Measurements from ENCODE around the gene MET. TPM values are rescaled to one million over a fixed set of nuclear protein-coding genes. Genes with fewer than 3 reads are reported as not detected.
"Not testable (repeated sequence)": the region's sequence is repeated elsewhere in the genome, so short reads cannot be mapped to it uniquely, and the experiment has no call there.

Gene MET
- 0.68 and 0.98 TPM in 2 replicates for total RNA-seq

- intact Hi-C loops (cut with micrococcal nuclease) = loop anchor here (5.0 kb wide), 1 partner anchor 135 kb away; no protein-coding TSS in a partner anchor
Measured at GRCh38 chr7:116671681-116672595, at the start of gene MET. TSS of gene MET (plus strand) at chr7:116672196. CDS start at chr7:116699085, 26,889 bp downstream.

DNA sequence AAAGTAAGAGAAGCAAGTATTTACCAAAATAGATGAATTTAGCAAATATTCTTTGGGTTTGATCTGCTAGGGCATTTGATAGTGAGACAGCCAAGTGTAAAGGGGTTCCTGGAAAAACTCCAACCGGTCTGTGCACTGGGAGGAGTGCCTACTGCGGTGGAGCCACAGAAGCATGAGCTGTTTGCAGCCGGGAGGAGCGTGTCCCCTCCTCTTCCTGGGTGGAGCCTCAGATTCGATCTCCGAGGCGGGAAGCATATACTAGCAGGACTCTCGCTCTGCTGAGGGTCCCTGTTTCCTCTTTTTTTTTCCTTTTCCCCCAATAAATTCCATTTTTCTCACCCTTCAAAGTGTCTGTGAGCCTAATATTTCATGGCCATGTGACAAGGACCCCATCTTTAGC is 45.1 kb upstream of the MET start:
- intact Hi-C loops (cut with micrococcal nuclease) = no loop called here

DNA sequence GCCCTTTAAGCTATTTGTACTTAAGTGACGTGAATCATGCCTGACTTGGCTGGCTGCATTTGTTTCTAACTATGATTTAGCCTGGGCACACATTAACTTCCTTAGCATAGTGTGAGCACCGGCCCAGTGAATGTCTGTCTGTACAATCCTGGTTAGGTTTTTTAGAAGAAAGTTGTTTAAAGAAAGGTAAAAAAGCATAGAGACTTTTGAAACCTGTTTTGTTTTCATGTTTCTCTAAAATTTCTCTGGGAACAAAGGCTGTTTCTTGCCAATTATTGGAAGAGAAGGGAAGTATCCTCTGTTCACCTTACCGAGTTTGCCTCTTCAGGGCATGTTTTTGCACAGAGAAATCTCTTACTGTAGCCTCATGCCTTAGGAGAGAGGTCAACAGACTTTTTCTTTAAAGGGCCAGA is 42.9 kb upstream of the MET start:
- intact Hi-C loops (cut with micrococcal nuclease) = no loop called here

DNA sequence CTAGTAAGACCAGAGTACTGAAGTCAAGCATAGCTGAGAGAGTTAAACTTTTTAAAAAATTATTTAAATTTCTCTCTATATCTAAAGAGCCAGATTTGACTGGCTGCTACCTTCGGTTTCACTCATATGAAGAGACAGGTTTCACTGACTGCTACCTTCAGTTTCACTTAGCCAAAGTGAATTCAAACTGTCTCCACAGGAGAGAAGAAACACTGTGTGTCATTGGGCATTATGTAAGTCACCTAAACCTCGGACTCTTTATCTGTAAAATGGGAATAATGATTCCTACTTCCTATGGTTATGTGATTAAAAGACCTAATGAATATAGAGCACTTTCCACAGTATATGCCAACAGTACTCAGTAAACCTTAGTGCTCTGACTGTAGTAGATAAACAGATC is 41.6 kb upstream of the MET start:
- intact Hi-C loops (cut with micrococcal nuclease) = no loop called here

DNA sequence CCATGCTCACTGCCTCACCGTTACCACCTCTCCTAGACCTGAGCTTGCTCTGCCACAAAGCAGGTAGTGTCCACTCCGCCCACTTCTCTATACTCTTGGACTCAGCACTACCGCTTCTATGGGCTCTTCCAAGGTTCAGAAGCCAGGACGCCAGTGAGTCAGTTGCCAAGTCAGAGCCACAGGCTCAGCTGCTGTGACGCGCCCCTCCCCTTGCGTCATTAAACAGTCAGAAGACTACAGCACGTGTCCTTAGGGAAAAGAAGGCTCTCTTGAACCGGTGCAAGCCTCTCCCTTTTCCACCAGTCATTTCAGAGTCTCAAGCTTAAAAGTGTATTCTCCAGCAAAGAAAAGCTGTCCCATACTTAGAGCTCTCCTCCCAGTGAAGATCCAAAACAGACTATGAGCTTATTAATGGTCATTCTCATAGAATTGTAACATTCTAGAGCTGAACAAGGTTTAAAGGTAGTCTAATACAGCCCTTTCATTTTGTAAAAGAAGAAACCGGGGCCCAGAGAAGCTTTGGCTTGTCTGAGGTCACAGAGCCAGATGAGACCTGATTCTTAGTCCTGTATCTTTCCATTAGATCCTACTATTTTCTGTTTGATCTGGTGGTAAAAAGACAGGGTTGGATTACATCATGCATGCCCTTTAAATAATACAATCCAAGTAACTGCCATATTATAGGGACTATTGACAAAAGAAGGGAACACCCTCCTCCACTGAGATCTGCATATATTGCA is 40.9 kb upstream of the MET start:
- intact Hi-C loops (cut with micrococcal nuclease) = no loop called here

- intact Hi-C loops (cut with micrococcal nuclease) = no loop called here
Measured at GRCh38 chr7:116631676-116632075, 40.3 kb upstream of the MET start.

GRCh38 chr7:116632384-116632783 is 39.6 kb upstream of the MET start:
- intact Hi-C loops (cut with micrococcal nuclease) = no loop called here

- intact Hi-C loops (cut with micrococcal nuclease) = no loop called here
Measured at GRCh38 chr7:116633131-116633988, 38.6 kb upstream of the MET start.

GRCh38 chr7:116636997-116637396 is 35.0 kb upstream of the MET start:
- intact Hi-C loops (cut with micrococcal nuclease) = no loop called here

DNA sequence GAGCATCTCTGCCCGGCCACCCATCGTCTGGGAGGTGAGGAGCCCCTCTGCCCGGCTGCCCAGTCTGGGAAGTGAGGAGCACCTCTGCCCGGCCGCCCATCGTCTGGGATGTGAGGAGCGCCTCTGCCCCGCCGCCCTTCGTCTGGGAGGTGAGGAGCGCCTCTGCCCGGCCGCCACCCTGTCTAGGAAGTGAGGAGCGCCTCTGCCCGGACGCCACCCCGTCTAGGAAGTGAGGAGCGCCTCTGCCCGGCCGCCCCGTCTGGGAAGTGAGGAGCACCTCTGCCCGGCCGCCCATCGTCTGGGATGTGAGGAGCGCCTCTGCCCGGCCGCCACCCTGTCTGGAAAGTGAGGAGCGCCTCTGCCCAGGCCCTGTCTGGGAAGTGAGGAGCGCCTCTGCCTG is 33.4 kb upstream of the MET start:
- intact Hi-C loops (cut with micrococcal nuclease) = not testable (repeated sequence)

GRCh38 chr7:116641551-116642153 is 30.3 kb upstream of the MET start:
- intact Hi-C loops (cut with micrococcal nuclease) = no loop called here

DNA sequence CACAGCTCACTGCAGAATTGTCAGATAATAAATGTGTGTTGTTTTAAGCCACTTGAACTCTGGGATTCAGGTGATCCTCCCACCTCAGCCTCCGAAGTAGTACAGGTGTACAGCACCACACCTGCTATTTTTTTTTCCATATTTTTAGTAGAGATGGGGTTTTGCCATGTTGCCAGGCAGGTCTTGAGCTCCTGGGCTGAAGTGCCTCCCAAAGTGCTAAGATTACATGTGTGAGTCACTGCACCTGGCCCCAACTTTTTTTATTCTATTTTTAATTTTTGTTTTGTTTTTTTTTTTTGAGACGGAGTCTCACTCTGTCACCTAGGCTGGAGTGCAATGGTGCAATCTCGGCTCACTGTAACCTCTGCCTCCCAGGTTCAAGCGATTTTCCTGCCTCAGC is 28.8 kb upstream of the MET start:
- intact Hi-C loops (cut with micrococcal nuclease) = not testable (repeated sequence)

DNA sequence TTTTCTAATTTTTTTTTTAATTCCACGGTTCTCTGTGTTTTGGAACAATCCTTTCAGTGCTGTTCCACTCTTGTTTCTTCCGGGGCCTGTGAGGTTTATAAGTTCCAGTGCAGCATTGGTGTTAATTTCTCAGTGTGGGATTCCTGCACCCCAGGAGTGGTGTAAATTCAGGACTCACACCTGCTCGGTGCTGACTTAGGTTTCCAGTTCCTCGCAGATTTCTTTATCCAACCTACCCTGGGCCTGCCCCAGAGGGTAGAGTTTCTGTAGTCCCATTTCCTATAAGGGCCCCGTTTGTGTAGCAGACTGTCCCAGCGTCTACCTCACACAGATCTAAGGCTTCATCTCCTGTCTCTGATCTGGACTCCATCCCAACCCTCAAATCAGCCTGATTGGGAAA is 27.4 kb upstream of the MET start:
- intact Hi-C loops (cut with micrococcal nuclease) = no loop called here

GRCh38 chr7:116647290-116647689 is 24.7 kb upstream of the MET start:
- intact Hi-C loops (cut with micrococcal nuclease) = no loop called here

DNA sequence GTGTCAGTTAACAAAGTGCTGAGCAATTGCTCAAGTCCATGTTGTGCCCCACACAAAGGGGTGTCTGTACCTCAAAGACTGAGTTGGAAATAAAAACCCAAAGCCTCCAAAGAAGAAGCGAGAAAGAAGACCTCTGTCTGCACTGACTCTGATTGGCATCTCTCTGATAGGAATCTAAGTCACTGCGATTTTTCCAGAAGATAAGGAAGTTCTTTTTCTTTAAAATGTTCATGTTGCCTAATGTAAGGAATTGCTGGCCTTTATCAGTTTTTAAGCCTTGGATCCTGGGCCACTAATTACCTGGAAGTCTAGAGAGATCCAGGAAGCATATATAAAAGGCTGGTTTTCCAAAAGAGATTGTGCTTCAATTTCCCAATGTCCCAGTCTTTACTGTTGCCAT is 24.1 kb upstream of the MET start:
- intact Hi-C loops (cut with micrococcal nuclease) = no loop called here

DNA sequence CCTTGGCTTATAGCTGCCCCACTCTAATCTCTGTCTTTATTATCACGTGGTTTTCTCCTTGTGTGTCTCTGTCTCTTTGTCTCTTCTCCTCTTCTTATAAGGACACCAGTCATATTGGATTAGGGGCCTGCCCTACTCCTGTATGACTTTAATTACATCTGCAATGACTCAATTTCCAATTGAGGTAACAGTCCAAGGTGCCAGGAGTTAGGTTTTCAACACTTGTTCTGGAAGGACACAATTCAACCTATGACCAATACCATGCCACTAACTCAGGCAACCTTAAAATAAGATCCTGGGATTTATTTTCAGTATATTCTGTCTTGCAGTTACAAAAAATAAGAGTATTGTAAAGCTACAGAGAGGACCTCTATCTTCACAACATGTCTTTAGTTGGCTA is 21.6 kb upstream of the MET start:
- intact Hi-C loops (cut with micrococcal nuclease) = no loop called here

GRCh38 chr7:116652793-116653192 is 19.2 kb upstream of the MET start:
- intact Hi-C loops (cut with micrococcal nuclease) = no loop called here

GRCh38 chr7:116653204-116653603 is 18.8 kb upstream of the MET start:
- intact Hi-C loops (cut with micrococcal nuclease) = no loop called here

DNA sequence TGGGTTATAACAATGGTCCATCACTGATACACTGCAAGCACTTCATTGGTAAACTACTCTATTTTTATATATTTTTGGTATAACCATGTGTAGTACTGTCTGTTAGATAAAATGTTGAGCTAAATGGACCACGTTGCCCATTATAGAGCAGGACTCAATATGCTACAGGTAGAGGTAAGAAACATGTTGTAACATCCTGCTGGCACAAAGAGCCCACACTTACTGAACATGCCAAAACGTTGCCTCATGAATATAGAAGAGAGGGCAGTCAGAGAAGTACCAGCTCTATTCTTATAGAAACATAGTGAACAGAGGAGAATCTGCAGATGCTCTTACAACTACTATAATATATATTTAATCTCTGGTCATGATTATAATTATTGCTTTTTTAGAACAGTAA is 18.4 kb upstream of the MET start:
- intact Hi-C loops (cut with micrococcal nuclease) = no loop called here

GRCh38 chr7:116659248-116659647 is 12.7 kb upstream of the MET start:
- intact Hi-C loops (cut with micrococcal nuclease) = not testable (repeated sequence)

- intact Hi-C loops (cut with micrococcal nuclease) = no loop called here
Measured at GRCh38 chr7:116661865-116662264, 10.1 kb upstream of the MET start.
